RPMI8226 (cell line): ENCODE data around the gene PCDHGB5.
"Not testable (repeated sequence)": the region's sequence is repeated elsewhere in the genome, so short reads cannot be mapped to it uniquely, and the experiment has no call there.

Source experiments
- DNase-seq: peaks from one replicate; pipeline ENCODE4 v3.0.0-alpha.2; 2015

Gene PCDHGB5

DNA sequence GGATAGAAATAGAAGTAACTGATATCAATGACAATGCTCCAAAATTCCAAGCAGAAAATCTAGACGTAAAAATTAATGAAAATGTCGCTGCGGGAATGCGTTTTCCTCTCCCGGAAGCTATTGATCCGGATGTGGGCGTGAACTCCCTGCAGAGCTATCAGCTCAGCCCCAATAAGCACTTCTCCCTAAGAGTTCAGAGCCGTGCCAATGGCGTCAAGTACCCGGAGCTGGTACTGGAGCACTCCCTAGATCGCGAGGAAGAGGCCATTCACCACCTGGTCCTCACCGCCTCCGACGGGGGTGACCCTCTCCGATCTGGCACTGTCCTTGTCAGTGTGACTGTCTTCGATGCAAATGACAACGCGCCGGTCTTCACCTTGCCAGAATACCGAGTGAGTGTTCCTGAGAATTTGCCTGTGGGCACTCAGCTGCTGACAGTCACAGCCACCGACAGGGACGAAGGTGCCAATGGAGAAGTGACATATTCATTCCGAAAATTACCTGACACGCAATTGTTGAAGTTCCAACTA lies 15.9 kb downstream of the PCDHGB5 start:
- DNase-seq = no peak

DNA sequence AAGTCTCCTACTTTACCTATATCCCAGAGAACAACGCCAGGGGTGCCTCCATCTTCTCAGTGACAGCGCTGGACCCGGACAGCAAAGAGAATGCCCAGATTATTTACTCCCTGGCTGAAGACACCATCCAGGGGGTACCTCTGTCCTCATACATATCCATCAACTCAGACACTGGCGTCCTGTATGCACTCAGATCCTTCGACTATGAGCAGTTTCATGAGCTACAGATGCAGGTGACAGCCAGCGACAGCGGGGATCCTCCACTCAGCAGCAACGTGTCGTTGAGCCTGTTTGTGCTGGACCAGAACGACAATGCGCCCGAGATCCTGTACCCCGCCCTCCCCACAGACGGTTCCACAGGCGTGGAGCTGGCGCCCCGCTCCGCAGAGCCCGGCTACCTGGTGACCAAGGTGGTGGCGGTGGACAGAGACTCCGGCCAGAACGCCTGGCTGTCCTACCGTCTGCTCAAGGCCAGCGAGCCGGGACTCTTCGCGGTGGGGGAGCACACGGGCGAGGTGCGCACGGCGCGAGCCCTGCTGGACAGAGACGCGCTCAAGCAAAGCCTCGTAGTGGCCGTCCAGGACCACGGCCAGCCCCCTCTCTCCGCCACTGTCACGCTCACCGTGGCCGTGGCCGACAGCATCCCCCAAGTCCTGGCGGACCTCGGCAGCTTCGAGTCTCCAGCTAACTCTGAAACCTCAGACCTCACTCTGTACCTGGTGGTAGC lies 17.0 kb downstream of the PCDHGB5 start:
- DNase-seq = not testable (repeated sequence)

DNA sequence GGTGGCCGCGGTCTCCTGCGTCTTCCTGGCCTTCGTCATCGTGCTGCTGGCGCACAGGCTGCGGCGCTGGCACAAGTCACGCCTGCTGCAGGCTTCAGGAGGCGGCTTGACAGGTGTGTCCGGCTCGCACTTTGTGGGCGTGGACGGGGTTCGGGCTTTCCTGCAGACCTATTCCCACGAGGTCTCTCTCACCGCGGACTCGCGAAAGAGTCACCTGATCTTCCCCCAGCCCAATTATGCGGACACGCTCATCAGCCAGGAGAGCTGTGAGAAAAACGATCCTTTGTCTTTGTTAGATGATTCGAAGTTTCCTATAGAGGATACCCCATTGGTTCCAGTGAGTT lies 17.5 kb downstream of the PCDHGB5 start:
- not testable (repeated sequence) for DNase-seq

DNA sequence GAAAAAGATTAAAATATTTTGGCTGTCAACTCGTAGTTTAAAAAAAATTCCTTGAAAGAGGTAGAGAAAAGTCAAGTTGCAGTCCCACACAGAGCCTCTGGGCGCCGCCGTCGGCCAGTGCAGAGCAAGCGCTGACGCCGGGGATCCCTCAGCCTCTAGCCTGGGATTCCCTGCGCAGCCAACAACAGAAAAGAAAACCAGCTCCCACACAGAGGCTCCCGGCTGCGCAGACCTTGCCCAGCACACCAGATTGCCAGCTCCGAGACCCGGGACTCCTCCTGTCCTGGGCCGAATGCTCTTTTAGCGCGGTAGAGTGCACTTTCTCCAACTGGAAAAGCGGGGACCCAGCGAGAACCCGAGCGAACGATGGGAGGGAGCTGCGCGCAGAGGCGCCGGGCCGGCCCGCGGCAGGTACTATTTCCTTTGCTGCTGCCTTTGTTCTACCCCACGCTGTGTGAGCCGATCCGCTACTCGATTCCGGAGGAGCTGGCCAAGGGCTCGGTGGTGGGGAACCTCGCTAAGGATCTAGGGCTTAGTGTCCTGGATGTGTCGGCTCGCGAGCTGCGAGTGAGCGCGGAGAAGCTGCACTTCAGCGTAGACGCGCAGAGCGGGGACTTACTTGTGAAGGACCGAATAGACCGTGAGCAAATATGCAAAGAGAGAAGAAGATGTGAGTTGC lies 19.9 kb downstream of the PCDHGB5 start, which contains the start of gene PCDHGB7:
Gene PCDHGB7 (plus strand): TSS at position 184 of the 679 bp plus-strand sequence. CDS start 183 bp downstream, at position 367.
- peak; percentile 55 for DNase-seq

DNA sequence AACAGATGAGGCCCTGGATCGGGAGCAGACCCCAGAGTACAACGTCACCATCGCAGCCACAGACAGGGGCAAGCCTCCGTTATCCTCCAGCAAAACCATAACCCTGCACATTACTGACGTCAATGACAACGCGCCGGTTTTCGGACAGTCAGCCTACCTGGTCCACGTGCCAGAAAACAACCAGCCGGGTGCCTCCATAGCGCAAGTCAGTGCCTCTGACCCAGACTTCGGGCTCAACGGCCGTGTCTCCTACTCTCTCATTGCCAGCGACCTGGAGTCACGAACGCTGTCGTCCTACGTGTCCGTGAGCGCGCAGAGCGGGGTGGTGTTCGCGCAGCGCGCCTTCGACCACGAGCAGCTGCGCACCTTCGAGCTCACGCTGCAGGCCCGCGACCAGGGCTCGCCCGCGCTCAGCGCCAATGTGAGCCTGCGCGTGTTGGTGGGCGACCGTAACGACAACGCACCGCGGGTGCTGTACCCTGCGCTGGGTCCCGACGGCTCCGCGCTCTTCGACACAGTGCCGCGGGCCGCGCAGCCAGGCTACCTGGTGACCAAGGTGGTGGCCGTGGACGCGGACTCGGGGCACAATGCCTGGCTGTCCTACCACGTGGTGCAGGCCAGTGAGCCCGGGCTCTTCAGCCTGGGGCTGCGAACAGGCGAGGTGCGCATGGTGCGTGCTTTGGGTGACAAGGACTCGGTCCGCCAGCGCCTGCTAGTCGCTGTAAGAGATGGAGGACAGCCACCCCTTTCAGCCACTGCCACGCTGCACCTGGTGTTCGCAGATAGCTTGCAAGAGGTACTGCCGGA lies 21.5 kb downstream of the PCDHGB5 start:
- no peak for DNase-seq

DNA sequence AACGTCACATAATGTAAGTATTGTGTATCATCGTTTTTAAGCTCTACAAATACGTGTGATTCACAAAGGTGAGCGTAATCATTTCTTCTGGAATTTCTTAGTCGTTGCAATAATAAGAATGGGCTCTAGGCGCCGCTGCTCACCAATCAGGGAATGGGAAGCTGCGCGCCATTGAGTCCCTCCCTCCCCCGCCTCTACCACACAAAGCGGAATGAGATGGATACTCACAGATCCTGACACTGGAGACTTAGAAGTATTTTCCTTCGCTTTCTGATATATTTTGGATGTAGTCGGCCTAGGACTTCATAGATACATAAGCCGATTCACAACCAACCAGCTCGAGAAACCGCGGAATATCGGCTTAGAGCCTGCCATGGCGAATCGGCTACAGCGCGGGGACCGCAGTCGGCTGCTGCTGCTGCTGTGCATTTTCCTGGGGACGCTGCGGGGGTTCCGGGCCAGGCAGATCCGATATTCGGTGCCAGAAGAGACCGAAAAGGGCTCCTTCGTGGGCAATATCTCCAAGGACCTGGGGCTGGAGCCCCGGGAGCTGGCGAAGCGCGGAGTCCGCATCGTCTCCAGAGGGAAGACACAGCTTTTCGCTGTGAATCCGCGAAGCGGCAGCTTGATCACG lies 23.2 kb downstream of the PCDHGB5 start, which contains the start of gene PCDHGA11:
Gene PCDHGA11 (plus strand): TSS at position 197 of the 634 bp plus-strand sequence. CDS start 177 bp downstream, at position 374.
- DNase-seq = peak; percentile 26

DNA sequence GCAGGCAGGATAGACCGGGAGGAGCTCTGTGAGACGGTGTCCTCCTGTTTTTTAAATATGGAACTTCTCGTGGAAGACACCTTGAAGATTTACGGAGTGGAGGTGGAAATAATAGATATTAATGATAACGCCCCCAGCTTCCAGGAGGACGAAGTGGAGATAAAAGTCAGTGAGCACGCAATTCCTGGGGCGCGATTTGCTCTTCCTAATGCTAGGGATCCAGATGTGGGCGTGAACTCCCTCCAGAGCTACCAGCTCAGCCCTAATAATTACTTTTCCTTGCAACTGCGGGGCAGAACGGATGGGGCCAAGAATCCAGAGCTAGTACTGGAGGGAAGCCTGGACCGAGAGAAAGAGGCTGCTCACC lies 23.7 kb downstream of the PCDHGB5 start:
- DNase-seq = no peak

DNA sequence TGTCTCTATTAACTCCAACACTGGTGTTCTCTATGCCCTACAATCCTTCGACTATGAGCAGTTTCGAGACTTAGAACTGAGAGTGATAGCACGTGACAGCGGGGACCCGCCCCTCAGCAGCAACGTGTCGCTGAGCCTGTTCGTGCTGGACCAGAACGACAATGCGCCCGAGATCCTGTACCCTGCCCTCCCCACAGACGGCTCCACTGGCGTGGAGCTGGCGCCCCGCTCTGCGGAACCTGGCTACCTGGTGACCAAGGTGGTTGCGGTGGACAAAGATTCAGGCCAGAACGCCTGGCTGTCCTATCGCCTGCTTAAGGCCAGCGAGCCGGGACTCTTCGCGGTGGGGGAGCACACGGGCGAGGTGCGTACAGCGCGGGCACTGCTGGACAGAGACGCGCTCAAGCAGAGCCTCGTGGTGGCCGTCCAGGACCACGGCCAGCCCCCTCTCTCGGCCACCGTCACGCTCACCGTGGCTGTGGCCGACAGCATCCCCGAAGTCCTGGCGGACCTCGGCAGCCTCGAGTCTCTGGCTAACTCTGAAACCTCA lies 25.1 kb downstream of the PCDHGB5 start:
- DNase-seq = no peak

DNA sequence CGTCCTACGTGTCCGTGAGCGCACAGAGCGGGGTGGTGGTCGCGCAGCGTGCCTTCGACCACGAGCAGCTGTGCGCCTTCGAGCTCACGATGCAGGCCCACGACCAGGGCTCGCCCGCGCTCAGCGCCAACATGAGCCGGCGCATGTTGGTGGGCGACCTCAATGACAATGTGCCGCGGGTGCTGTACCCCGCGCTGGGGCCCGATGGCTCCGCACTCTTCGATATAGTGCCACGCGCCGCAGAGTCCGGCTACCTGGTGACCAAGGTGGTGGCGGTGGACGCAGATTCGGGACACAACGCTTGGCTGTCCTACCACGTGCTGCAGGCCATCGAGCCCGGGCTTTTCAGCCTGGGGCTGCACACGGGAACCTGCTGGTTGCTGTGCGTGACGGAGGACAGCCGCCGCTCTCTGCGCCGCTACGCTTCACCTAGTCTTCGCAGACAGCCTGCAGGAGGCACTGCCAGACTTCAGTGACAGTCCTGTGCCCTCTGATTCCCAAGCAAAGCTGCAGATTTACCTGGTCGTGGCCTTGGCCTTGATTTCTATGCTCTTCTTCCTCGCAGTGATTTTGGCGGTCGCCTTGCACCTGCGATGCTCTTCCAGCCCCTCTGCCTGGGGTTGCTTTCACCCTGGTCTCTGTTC lies 30.2 kb downstream of the PCDHGB5 start:
- DNase-seq = no peak

DNA sequence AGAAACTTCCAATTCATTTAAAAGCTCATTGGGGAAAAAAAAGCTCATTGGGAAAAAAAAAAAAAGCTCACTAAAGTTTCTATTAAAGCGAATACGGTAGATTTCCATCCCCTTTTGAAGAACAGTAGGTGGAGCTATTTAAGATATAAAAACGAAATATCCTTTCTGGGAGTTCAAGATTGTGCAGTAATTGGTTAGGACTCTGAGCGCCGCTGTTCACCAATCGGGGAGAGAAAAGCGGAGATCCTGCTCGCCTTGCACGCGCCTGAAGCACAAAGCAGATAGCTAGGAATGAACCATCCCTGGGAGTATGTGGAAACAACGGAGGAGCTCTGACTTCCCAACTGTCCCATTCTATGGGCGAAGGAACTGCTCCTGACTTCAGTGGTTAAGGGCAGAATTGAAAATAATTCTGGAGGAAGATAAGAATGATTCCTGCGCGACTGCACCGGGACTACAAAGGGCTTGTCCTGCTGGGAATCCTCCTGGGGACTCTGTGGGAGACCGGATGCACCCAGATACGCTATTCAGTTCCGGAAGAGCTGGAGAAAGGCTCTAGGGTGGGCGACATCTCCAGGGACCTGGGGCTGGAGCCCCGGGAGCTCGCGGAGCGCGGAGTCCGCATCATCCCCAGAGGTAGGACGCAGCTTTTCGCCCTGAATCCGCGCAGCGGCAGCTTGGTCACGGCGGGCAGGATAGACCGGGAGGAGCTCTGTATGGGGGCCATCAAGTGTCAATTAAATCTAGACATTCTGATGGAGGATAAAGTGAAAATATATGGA lies 32.8 kb downstream of the PCDHGB5 start, which contains the start of gene PCDHGA12:
Gene PCDHGA12 (plus strand): TSS at position 176 of the 782 bp plus-strand sequence. CDS start 253 bp downstream, at position 429.
- peak; percentile 74 for DNase-seq

DNA sequence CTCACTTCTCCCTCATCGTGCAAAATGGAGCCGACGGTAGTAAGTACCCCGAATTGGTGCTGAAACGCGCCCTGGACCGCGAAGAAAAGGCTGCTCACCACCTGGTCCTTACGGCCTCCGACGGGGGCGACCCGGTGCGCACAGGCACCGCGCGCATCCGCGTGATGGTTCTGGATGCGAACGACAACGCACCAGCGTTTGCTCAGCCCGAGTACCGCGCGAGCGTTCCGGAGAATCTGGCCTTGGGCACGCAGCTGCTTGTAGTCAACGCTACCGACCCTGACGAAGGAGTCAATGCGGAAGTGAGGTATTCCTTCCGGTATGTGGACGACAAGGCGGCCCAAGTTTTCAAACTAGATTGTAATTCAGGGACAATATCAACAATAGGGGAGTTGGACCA lies 33.5 kb downstream of the PCDHGB5 start:
- DNase-seq = no peak

DNA sequence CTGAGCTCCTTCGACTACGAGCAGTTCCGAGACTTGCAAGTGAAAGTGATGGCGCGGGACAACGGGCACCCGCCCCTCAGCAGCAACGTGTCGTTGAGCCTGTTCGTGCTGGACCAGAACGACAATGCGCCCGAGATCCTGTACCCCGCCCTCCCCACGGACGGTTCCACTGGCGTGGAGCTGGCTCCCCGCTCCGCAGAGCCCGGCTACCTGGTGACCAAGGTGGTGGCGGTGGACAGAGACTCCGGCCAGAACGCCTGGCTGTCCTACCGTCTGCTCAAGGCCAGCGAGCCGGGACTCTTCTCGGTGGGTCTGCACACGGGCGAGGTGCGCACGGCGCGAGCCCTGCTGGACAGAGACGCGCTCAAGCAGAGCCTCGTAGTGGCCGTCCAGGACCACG lies 34.6 kb downstream of the PCDHGB5 start:
- DNase-seq = not testable (repeated sequence)

DNA sequence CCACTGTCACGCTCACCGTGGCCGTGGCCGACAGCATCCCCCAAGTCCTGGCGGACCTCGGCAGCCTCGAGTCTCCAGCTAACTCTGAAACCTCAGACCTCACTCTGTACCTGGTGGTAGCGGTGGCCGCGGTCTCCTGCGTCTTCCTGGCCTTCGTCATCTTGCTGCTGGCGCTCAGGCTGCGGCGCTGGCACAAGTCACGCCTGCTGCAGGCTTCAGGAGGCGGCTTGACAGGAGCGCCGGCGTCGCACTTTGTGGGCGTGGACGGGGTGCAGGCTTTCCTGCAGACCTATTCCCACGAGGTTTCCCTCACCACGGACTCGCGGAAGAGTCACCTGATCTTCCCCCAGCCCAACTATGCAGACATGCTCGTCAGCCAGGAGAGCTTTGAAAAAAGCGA lies 35.0 kb downstream of the PCDHGB5 start:
- DNase-seq = not testable (repeated sequence)

DNA sequence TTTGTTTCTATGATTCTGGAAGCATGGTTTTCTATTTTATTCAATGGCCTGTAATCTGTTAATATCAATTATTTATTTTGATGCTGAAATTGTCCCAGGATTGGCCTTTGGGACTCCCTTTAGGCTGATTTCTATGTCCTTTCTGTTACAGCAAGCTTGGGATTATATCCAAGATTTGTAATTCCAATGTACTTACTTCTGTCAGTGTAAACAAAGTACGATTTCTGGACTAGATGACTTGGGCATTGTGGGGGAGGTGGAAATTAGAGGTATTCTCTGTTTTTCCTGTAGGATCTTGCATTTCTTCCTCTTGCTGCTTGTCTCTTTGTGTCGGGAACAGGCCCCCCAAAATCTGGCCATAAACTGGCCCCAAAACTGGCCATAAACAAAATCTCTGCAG lies 36.3 kb downstream of the PCDHGB5 start:
- no peak for DNase-seq

DNA sequence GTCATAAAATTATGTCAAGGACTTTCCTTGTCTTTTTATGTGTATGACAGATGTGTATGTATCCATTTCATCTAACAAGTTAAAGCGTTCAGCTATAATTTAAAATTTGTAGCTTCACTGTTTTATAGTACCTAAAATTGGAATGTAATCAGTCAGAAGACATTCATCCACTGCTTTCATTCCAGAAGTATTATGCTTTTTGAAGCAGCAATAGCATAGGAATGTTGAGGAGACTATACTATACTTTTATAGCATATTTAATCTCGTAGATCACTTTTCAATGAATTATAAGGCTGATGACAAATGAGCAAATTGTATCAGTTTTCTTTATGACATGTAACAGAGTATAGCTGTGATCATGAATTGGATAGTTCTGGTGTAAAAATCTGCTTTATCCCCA lies 39.5 kb downstream of the PCDHGB5 start:
- DNase-seq = no peak

DNA sequence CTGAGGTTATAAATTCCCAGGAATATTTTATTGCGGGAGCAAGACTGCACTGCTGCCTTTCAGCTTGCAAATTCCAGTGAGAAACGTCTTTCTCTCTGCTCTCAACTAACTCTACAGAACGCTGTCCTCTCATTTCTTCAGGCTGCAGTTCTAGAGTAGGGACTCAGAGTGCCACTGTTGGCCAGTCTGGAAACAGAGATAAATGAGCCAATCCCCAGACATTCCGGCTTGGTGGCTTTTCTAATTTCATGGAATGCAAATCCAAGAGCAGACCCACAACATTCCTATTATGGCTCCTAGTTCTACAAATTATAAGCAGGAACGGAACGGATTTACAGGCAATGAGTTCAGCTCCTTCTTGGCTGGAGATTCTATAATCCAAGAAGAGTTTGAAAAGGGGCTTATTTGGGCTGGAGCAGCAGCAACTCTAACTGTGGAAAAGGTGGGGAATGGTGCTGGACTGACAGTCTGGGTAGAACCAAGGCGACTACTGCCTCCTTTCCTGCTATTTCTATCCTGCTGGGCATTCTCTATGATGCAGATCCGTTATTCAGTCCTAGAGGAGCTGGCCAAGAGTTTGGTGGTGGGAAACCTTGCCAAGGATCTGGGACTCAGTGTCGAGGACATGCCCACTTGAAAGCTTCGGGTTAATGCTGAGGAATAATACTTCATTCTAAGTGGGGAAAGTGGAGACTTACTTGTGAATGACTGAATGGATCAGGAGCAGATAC lies 41.8 kb downstream of the PCDHGB5 start:
- no peak for DNase-seq

DNA sequence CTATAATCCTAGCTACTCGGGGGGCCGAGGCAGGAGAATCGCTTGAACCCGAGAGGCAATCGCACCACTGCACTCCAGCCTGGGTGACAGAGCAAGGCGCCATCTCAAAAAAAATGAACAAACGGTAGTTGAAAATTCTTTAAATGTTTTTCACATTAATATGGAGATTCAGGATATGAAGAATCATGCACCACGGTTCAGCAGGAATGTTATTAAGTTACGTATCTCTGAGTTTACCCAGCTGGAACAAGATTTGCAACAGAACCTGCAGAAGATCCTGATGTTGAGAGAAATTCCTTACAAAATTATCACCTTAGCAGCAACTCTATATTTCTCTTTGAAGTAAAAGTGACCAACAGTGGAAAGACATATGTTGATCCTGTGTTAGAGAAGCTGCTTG lies 42.6 kb downstream of the PCDHGB5 start:
- DNase-seq = no peak

DNA sequence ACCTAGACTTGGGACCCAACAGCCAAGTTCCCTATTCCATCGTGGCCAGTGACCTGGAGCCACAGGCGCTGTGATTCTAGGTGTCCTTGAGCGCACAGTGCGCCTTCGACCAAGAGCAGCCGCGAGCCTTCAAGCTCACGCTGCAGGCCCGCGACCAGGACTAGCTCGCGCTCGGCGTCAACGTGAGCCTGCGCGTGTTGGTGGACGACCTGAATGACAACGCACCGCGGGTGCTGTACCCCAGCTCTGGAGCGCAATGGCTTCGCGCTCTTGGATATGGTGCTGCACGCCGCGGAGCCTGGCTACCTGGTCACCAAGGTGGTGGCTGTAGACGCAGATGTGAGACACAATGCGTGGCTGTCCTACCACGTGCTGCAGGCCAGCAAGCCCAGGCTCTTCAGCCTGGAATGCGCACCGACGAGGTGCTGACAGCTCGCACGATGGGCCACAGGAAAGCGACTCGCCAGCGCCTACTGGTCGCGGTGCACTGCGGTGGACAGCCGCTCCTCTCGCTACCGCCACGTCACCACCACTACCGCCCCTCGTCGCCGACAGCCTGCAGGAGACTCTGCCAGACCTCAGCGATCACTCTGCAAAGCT lies 43.9 kb downstream of the PCDHGB5 start:
- DNase-seq = no peak
